ENCODE measurements around the gene FBXO47.

- no peak for TF ChIP-seq POLR2A (IDR thresholded peaks at IDR 0.05; ENCODE audit: low read length)
- TF ChIP-seq GATA1 (IDR thresholded peaks at IDR 0.05; ENCODE audit: low read depth, low read length), result no peak
These were observed 24.4 kb downstream of the FBXO47 start for GRCh38 chr17:38942696-38943334.

All from erythroblast (primary cell).